OCI-LY1 (cell line): ENCODE measurements around the gene NOG.

Experiments
- EZH2 ChIP-seq: fragments of 200-600 bp; sonication (generic), shearing (Covaris generic); IDR thresholded peaks from 2 replicates; pipeline ENCODE4 v1.8.0; 2017; ENCODE audit warnings: borderline replicate concordance, mixed run types, mild to moderate bottlenecking, antibody characterized with exemption, low read length, moderate library complexity, mixed read lengths
- TF ChIP-seq, protein P1 (sequence below): fragments of 200-600 bp; sonication (generic), shearing (Covaris generic); IDR thresholded peaks from 2 replicates; pipeline ENCODE4 v1.5.1; 2017; ENCODE audit warnings: mild to moderate bottlenecking, antibody characterized with exemption, low read length, moderate library complexity, mixed read lengths

DNA sequence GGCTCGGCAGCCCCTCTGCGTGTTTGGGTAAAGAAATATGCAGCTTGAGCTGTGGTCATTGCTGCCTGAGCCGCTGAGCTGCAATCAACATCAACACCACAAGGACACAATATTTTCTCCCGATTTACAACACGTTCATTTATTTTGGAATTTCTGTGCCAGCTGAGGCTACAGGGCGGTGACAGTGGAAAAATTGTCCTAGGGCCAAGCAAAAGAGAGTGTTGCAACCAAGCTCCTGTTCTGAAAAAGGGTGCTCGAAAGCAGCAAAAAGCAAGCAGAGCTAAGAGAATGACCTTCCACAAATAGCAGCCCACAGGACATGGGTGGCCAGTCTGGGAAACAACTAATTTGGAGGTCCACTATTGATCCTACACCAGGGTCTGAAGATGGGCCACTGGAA lies 35.4 kb upstream of the NOG start:
- TF ChIP-seq, protein P1, sequence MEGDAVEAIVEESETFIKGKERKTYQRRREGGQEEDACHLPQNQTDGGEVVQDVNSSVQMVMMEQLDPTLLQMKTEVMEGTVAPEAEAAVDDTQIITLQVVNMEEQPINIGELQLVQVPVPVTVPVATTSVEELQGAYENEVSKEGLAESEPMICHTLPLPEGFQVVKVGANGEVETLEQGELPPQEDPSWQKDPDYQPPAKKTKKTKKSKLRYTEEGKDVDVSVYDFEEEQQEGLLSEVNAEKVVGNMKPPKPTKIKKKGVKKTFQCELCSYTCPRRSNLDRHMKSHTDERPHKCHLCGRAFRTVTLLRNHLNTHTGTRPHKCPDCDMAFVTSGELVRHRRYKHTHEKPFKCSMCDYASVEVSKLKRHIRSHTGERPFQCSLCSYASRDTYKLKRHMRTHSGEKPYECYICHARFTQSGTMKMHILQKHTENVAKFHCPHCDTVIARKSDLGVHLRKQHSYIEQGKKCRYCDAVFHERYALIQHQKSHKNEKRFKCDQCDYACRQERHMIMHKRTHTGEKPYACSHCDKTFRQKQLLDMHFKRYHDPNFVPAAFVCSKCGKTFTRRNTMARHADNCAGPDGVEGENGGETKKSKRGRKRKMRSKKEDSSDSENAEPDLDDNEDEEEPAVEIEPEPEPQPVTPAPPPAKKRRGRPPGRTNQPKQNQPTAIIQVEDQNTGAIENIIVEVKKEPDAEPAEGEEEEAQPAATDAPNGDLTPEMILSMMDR, result no peak
- no peak for TF ChIP-seq EZH2
